ENCODE data around the gene TENM4. TPM values are rescaled to one million over a fixed set of nuclear protein-coding genes. Genes with fewer than 3 reads are reported as not detected.

TENM4 gene
- total RNA-seq, 1 donor from 2014 or later: 43.2 TPM

DNA sequence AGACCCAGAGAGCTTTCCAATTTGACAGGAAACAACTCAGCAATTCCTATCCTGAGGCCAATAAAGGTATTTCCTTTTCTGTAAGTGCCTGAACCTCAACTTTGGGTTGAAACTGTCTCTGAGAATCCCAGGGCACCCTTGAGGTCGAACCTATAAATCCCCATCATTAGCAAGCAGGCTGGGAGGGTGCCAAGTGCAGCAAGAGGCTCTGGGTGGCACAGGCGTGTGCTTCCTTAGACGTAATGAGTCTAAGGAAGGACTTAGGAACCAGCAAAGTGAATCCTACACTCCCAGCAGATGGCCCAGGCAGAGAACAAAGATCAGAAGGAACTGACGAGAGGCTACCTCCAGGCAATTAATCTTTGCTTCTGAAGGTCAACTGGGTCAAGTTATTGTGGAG, 631.9 kb downstream of the TENM4 start:
- DNase-seq (ENCODE audit: low read depth, low spot score): no peak
- Mint-ChIP-seq H3K27ac (ENCODE audit: unreplicated experiment) (peak overlapping the region; percentile 13), H3K36me3 (ENCODE audit: low read depth) (peaks cover 3% of the 10 kb centered on the region), H3K27me3 (ENCODE audit: low read depth) (no peaks in the 10 kb centered on the region), H3K4me1 (peaks cover 39% of the 10 kb centered on the region), H3K4me3 (no peak overlapping the region), H3K9me3 (no peaks in the 10 kb centered on the region)
- TF ChIP-seq CTCF (conservative IDR thresholded peaks at IDR 0.05): no peak

DNA sequence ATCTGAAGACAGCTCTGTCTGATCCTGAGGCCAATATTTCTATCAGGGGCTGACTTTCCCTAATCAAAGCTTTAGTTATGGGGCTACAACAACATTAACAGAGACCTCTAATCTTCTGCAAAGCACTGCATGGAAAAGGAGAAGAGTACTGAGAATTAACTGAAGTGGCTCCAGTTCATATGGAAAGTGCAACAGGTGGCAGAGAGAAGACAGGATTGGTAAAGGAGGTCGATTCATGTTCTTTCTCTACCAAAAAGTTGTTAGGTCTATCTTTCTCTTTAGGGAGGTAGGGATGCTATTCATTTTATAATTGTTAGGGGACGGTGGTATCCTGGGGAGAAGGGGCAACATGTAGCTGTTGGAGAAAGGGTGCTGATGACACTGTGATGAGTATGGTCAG, 633.5 kb downstream of the TENM4 start:
- no peak overlapping the region for H3K4me3 Mint-ChIP-seq
- no peak for DNase-seq (ENCODE audit: low read depth, low spot score)
- no peak overlapping the region for H3K27ac Mint-ChIP-seq (ENCODE audit: unreplicated experiment)
- no peaks in the 10 kb centered on the region for H3K9me3 Mint-ChIP-seq
- H3K27me3 Mint-ChIP-seq (ENCODE audit: low read depth): no peaks in the 10 kb centered on the region
- TF ChIP-seq CTCF (conservative IDR thresholded peaks at IDR 0.05): no peak
- H3K4me1 Mint-ChIP-seq: peaks cover 36% of the 10 kb centered on the region
- peaks cover 3% of the 10 kb centered on the region for H3K36me3 Mint-ChIP-seq (ENCODE audit: low read depth)

DNA sequence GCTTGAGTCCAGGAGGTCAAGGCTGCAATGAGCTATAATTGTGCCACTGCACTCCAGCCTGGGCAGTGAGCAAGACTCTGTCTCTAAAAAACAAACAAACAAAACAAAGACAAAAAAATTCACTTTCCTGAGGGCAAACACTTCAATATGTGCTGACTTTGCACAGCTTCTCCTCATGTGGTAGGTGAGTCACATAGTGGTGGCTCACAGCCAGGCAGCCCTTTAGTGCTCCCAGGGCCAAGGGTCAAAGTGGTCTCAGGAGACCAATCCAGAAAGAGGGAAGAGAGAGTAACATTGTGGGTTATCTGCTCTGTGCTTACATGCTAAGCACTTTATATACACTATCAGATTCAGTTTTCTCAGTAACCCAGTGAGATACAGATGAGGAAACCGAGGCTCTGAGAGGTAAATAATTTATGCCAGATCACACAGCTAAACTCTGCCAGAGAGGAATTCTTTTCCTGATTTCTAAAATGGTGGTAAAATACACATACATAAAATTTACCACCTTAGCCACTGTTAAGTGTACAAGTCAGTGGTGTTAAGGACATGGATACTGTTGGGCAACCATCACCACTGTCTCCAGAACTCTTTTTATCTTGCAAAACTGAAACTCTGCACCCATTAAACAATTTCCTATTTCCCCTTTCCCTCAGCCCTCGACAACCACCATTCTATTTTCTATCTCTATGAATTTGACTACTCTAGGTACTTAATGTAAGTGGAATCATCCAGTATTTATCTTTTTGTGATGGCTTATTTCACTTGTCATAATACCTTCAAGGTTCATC, 634.4 kb downstream of the TENM4 start:
- TF ChIP-seq CTCF (conservative IDR thresholded peaks at IDR 0.05): no peak
- Mint-ChIP-seq H3K36me3 (ENCODE audit: low read depth) (peaks cover 3% of the 10 kb centered on the region), H3K4me1 (peaks cover 35% of the 10 kb centered on the region), H3K9me3 (no peaks in the 10 kb centered on the region), H3K27ac (ENCODE audit: unreplicated experiment) (peak overlapping the region; percentile 3), H3K4me3 (no peak overlapping the region), H3K27me3 (ENCODE audit: low read depth) (no peaks in the 10 kb centered on the region)
- DNase-seq (ENCODE audit: low read depth, low spot score): no peak

DNA sequence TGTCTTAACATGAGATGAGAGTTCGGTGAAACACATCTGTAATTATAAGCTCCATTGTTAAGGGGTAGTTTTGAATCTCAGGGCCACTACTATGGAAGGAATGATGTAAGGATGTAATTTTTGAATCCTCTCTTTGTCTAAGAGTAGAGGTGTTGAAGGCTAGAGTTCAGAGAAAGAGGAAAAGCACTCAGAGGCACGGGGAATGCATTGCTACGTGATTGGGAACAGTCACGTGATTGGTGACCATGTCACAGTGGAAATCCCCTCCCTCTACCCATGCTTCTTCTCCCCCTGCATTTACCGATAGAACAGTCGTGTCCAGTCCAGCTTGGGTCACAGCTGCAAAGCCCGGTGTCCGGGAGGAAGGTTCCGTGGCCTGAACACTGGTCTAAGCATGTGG, 635.8 kb downstream of the TENM4 start:
- DNase-seq (ENCODE audit: low read depth, low spot score): no peak
- Mint-ChIP-seq H3K9me3 (no peaks in the 10 kb centered on the region), H3K4me3 (no peak overlapping the region), H3K27me3 (ENCODE audit: low read depth) (no peaks in the 10 kb centered on the region), H3K27ac (ENCODE audit: unreplicated experiment) (no peak overlapping the region), H3K4me1 (peaks cover 35% of the 10 kb centered on the region), H3K36me3 (ENCODE audit: low read depth) (peaks cover 3% of the 10 kb centered on the region)
- no peak for TF ChIP-seq CTCF (conservative IDR thresholded peaks at IDR 0.05)

DNA sequence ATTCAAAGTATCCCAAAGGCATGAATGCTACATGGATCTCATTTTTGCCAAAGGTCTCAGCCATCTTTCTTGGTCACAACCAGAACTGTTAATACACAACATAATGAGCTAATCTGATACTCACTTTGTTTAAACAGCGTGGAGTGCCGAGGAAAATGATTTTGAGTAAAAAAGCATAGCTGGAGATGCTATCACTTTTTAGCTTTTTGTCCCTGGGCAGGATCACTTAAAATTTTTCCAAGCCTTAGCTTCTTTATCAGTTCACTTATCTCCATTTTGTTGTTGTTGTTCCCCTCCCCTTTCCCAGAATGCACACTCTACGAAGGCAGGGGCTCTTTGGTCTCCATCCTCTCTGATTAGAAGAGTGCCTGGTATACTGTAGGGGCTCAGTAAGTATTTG, 636.8 kb downstream of the TENM4 start:
- H3K36me3 Mint-ChIP-seq (ENCODE audit: low read depth): peaks cover 3% of the 10 kb centered on the region
- no peaks in the 10 kb centered on the region for H3K27me3 Mint-ChIP-seq (ENCODE audit: low read depth)
- no peaks in the 10 kb centered on the region for H3K9me3 Mint-ChIP-seq
- no peak overlapping the region for H3K4me3 Mint-ChIP-seq
- H3K4me1 Mint-ChIP-seq: peaks cover 25% of the 10 kb centered on the region
- no peak for DNase-seq (ENCODE audit: low read depth, low spot score)
- H3K27ac Mint-ChIP-seq (ENCODE audit: unreplicated experiment): no peak overlapping the region
- TF ChIP-seq CTCF (conservative IDR thresholded peaks at IDR 0.05): no peak
